Muscle of back (tissue), 13 donors: ENCODE data around the gene CXCL11. TPM values are rescaled to one million over a fixed set of nuclear protein-coding genes. Genes with fewer than 3 reads are reported as not detected.
"Not testable (repeated sequence)": the region's sequence is repeated elsewhere in the genome, so short reads cannot be mapped to it uniquely, and the experiment has no call there.

Experiments used
- DNase-seq, 3 donors: peaks; one replicate each; pipeline versions ENCODE4 v3.0.0 to v3.0.0-alpha.2; 2013
- long read RNA-seq, 9 donors: transcript quantifications; one replicate each; lab custom pipeline, GENCODE V29; 2026
- polyA plus RNA-seq, 10 donors: library from polyadenylated mRNA; unstranded; fragments of 120-200 nt; gene quantifications; one replicate each; pipeline ENCODE4 v1.2.1, GENCODE V29; 2013; ENCODE audit not compliant: insufficient read length in 10 of 10

Gene CXCL11
- polyA plus RNA-seq: under 1 TPM in 2 of 10 donors, not detected in 8; 0.13 to 0.34 TPM
- long read RNA-seq, donor 1: 0 reads
- long read RNA-seq, donor 2: 0 reads
- long read RNA-seq, donor 3: 0 reads
- long read RNA-seq, donor 4: 0 reads
- long read RNA-seq, donor 5: 0 reads
- long read RNA-seq, donor 6: 0 reads
- long read RNA-seq, donor 7: 0 reads
- long read RNA-seq, donor 8: 0 reads
- long read RNA-seq, donor 9: 0 reads

DNA sequence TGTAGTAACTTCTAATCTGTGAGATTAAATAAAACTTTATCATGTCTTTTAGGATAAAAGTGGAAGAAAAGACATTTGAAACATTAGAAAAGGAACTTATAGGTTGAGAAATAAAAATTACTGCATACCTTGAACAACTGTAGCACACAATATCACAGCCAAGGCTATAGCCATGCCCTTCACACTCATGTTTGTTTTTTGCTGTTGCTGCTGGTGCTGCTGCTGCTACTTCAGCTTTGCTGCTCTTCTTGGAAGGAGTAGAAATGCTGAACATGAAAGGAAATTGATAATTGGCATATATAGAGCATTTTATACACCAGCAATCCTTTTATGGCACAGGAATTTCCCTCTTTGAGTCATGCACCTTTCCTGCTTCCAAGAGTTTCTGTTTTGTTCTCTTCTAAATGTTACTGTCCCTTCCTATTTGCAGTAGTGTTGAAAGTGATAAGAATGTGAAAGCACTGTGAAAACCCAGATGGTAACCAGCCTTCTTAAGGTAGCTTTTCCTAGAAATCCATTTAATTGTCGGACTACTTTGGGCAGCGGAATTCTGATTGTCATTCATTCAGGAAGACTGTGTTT lies at the start of gene CXCL11:
Gene CXCL11 (minus strand): TSS at position 272 of the 582 bp plus-strand sequence. CDS start 83 bp downstream, at position 189.
- DNase-seq: no peak

DNA sequence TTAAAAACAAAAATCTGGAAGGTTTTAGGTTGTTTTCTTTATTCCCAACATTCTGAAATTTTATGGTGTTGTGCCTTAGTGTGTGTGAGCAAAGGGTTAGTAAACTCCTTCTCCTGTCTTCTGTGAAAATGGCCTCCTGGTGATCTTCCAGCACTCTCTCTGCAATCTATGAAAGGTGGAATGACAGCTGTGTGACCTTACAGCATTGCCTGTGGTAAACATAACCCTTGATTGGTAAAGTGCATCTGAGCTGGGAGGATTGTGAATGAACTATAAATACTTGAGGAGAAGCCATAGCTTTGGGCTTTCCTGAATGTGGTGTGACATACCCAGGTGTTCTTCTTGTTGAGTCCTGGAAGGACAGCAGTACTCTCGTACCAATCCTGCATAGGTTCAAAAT lies 48.7 kb upstream of the CXCL11 start:
- no peak for DNase-seq

DNA sequence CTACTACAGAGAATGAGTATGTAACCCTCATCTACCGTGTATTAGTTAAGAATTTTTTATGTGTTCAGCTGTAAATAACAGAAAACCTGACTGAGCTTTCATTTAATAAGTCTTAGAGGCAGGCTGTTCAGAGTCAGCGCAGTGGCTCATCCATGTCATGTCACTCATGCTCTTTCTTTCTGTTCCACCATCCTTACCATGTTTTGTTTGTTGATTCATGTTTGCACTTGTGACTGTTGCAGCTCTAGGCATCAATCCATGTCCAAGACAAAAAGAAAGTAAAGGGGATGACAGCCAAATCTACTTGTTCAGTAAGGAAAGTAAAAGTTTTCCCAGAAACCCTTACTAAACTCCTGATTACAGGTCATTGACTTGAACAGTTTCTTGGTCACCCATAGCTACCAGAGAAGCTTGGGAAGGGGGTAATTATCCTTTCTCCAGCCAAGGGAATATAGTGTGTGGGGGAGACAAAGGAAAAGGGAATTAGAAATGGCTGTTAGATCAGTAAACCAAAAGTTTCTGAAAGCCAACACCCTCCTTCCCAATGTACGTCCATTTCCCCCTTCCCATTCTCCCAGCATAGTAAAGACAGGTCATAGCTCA lies 47.6 kb upstream of the CXCL11 start:
- DNase-seq: no peak

GRCh38 chr4:76078033-76078613 lies 42.3 kb upstream of the CXCL11 start:
- DNase-seq: no peak

- DNase-seq: no peak
Observed at GRCh38 chr4:76074993-76075600, 39.2 kb upstream of the CXCL11 start.

- DNase-seq: peak; percentile 16 to 57 (median 23)
Observed at GRCh38 chr4:76074468-76074867, 38.6 kb upstream of the CXCL11 start, which contains the start of gene ART3. Gene ART3, plus strand, starts transcription at chr4:76074709. Its CDS starts 1,181 bp downstream, at chr4:76075890.

DNA sequence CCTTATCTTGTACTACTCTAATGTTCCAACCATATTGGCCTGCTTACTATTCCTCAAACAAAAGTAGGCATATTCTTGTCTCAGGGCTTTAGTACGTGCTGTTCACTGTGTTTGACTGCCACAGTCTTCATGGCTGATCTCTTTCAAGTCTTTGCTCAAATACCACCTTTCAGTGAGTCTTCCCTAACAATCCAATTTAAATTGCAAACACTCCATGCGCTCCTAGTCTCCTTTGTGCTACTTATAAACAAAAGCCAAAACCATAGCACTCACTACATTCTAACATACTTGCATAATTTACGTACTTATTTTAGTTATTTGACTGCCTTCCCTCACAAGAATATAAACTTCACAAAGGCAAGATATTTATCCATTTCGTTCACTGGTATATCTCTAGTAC lies 36.9 kb upstream of the CXCL11 start:
- DNase-seq: no peak

DNA sequence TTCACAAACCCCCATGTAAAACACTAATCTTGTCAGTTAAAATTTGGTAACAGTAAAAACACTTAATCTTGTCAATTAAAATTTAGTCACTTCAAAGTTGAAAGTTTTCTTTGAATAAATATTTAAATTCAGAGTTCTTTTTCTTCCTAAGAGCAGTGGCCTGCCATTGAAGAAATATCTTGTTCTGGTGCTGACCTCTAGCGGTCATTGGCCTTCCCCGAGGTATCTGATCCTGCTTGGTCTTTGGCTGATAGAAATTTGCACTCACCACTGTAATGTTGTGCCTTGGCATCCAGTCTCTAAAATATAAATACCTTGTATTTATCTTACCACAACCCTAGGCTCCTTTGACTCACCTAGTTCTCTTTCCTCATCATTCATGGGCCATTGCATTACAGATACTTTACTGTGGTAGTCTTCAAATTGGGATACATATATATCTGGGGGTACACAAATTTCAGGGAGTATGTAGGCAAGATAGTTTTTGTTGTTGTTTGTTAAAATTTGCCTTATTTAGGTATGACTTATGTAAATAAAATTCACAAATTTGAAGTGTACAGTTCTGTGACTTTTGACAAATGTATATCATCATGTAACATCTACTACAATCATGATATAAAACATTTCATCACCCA lies 31.9 kb upstream of the CXCL11 start:
- peak; percentile 72 to 86 (median 79) for DNase-seq

DNA sequence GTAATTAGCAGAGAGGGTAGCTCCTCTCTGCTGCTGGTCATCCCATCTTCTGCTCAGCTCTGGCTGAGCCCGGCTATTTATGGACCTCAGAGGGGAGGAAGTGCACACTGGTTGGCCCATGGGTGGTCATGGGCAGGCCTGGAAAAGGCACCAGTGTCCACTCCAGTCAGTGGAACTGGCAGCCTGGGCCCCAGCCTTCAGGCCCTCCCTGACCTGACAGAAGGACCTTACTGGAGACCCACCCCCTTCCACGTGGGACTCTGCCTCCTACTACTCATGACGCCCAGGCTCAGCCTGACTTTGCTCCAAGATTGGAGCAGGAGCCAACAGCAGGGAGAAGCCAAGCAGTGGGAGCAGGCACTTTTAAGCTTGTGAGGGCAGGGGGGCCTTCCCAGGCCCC lies 30.7 kb upstream of the CXCL11 start:
- DNase-seq: no peak

GRCh38 chr4:76061982-76062381 lies 26.1 kb upstream of the CXCL11 start:
- no peak for DNase-seq

DNA sequence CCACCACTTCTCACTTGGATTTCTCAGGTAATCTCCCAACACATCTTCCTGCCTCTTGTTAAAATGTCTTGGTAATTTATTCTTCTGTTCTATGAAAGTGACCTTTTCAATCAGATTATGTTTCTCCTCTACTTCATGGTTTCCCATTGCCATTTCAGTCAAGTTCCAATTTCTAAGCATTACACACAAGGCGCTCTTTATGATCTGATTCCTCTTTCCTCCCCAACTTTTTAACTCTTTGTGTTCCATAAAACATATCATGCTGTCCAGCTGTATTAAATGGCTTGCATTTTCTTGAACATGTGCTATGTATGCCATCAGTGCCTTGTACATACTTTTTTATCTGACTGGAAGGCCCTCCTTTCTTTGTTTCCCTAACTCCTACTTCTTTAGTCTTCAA lies 25.6 kb upstream of the CXCL11 start:
- no peak for DNase-seq

GRCh38 chr4:76060506-76060905 lies 24.6 kb upstream of the CXCL11 start:
- DNase-seq: no peak

DNA sequence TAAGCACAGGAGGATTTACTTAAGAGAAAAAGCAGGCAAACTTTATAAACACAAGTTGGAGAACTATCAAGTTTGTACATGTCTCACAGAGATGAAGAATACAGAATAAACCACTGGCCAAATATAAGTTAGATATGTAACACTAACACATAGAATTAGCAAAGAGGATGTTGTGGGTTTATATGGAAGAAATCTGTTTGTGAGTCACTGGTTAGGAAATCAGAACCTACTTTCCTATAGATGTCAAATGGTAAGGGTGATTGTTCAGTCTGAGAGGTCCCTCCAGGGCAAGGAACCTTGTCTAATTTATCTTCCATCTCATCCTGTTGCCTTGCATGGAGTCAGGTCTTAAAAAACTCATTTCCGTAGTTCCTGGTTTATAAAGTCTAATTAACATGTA lies 23.9 kb upstream of the CXCL11 start:
- DNase-seq: no peak

GRCh38 chr4:76058888-76059426 lies 23.1 kb upstream of the CXCL11 start:
- DNase-seq: no peak

DNA sequence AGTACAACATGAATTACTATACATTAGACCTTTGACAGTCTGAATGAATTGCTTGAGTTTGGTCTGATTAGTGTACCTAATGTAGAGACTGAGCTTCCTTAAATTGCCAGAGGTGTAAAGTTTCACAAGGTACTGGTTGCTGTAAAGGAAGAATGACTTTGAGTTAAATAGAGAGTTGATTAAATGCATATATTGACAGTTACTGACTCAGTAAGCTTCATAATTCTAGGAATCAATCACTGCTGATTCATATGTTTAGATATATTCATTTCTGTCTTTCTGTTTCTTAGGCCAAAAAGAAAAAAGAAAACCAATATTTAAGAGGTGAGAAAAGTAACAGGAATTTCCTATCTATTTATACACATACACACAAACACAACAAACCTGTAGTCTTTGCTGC lies 22.4 kb upstream of the CXCL11 start:
- DNase-seq: no peak

DNA sequence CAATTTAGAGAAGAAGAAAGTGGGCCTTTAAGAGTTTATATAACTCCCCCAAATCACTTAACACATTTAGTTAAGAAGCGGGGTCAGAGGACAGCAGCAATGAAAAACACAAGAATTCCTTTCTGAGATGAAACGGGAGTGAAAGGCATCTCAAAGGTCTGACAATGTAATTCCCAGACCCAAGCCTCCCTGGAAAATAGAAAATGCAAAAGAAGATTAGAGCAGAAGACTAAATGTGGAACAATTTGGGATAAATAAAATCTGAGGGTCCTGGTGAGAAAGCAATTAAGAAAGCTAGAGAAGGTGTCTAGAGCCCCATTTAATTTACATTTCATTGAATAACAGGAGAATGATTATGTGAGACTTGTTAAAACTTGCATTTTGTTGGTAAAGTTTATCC lies 19.6 kb upstream of the CXCL11 start:
- DNase-seq: no peak

GRCh38 chr4:76055016-76055415 lies 19.1 kb upstream of the CXCL11 start:
- DNase-seq: no peak

- no peak for DNase-seq
Observed at GRCh38 chr4:76053730-76054129, 17.9 kb upstream of the CXCL11 start.

- DNase-seq: not testable (repeated sequence)
Observed at GRCh38 chr4:76050560-76051050, 14.7 kb upstream of the CXCL11 start.

DNA sequence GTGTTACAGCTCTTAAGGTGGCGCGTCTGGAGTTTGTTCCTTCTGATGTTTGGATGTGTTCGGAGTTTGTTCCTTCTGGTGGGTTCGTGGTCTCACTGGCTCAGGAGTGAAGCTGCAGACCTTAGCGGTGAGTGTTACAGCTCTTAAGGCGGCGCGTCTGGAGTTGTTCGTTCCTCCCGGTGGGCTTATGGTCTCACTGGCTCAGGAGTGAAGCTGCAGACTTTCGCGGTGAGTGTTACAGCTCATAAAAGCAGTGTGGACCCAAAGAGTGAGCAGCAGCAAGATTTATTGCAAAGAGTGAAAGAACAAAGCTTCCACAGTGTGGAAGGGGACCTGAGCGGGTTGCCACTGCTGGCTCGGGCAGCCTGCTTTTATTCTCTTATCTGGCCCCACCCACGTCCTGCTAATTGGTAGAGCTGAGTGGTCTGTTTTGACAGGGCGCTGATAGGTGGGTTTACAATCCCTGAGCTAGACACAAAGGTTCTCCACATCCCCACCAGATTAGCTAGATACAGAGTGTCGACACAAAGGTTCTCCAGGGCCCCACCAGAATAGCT lies 14.1 kb upstream of the CXCL11 start:
- not testable (repeated sequence) for DNase-seq

GRCh38 chr4:76044686-76045085 lies 8.8 kb upstream of the CXCL11 start:
- not testable (repeated sequence) for DNase-seq
